IMR-90 (cell line): ENCODE measurements around the gene OGDHL. TPM values are rescaled to one million over a fixed set of nuclear protein-coding genes. Genes with fewer than 3 reads are reported as not detected.

Experiments
- ATAC-seq: fragments of 200-7000 bp; cut with Tn5 transposase; 2 replicates; pipeline ENCODE4 v1.9.1; 2020; ENCODE audit warnings: low read depth, mild to moderate bottlenecking, moderate library complexity
- BruUV-seq: library from RNA; stranded (reverse); fragments of 400-500 nt; replicated peaks from 2 replicates; lab custom pipeline; 2021; lab: Mats Ljungman, UMichigan
- CTCF ChIA-PET: fragments of 300-600 bp; formaldehyde crosslinking; extraction: SDS; loops from one replicate; lab custom pipeline; 2021; ENCODE audit warnings: antibody characterized with exemption; lab: Yijun Ruan, JAX
- POLR2A ChIA-PET: fragments of 300-600 bp; sonication (Branson Sonifier 250); formaldehyde crosslinking; loops from one replicate; lab custom pipeline; 2022; ENCODE audit warnings: antibody characterized with exemption; ENCODE audit not compliant: unreplicated experiment; lab: Charles Lee
- DNase-seq: peaks from one replicate; pipeline ENCODE4 v3.0.0; 2013
- H2AFZ ChIP-seq: replicated peaks from 2 replicates; pipeline ENCODE3; 2013; ENCODE audit warnings: low read length, mild to moderate bottlenecking; ENCODE audit not compliant: poor library complexity
- H2AK5ac ChIP-seq: 2 replicates; pipeline ENCODE4 v1.6.1; 2013; ENCODE audit warnings: low read depth, low read length, inconsistent platforms
- H2AK9ac ChIP-seq: replicated peaks from 2 replicates; pipeline ENCODE3; 2013; ENCODE audit warnings: mild to moderate bottlenecking, low read depth, low read length, moderate library complexity; ENCODE audit not compliant: poor library complexity
- H2BK120ac ChIP-seq: 2 replicates; pipeline ENCODE4 v1.6.1; 2013; ENCODE audit warnings: low read depth, low read length, inconsistent platforms
- H2BK15ac ChIP-seq: 3 replicates; pipeline ENCODE4 v1.6.1; 2013; ENCODE audit warnings: low read depth, low read length, inconsistent platforms
- H2BK20ac ChIP-seq: 2 replicates; pipeline ENCODE4 v1.6.1; 2013; ENCODE audit warnings: low read depth, mild to moderate bottlenecking, inconsistent platforms, low read length, moderate library complexity
- H2BK5ac ChIP-seq: 2 replicates; pipeline ENCODE4 v1.6.1; 2013; ENCODE audit warnings: mild to moderate bottlenecking, low read depth, low read length, inconsistent platforms; ENCODE audit not compliant: poor library complexity, severe bottlenecking
- H3K14ac ChIP-seq: replicated peaks from 2 replicates; pipeline ENCODE4 v1.6.1; 2013; ENCODE audit warnings: low read depth, low read length, inconsistent platforms
- H3K18ac ChIP-seq: 2 replicates; pipeline ENCODE4 v1.6.1; 2013; ENCODE audit warnings: low read depth, low read length, control low read depth
- H3K23ac ChIP-seq: 2 replicates; pipeline ENCODE4 v1.6.1; 2013; ENCODE audit warnings: low read depth, low read length, inconsistent platforms
- H3K27ac ChIP-seq: 2 replicates; pipeline ENCODE4 v1.5.1; 2013; ENCODE audit warnings: mild to moderate bottlenecking, control low read depth, low read length; ENCODE audit not compliant: insufficient read depth
- H3K27me3 ChIP-seq: 2 replicates; pipeline ENCODE4 v1.6.1; 2013; ENCODE audit warnings: low read length; ENCODE audit not compliant: control insufficient read depth, insufficient read depth
- H3K36me3 ChIP-seq: 2 replicates; pipeline ENCODE4 v1.6.1; 2013; ENCODE audit warnings: low read length, mixed read lengths; ENCODE audit not compliant: control insufficient read depth, insufficient read depth
- H3K4ac ChIP-seq: 2 replicates; pipeline ENCODE4 v1.6.1; 2013; ENCODE audit warnings: low read depth, low read length, inconsistent platforms
- H3K4me1 ChIP-seq: 2 replicates; pipeline ENCODE4 v1.6.1; 2013; ENCODE audit warnings: low read length, mixed read lengths; ENCODE audit not compliant: control insufficient read depth, insufficient read depth
- H3K4me2 ChIP-seq: 2 replicates; pipeline ENCODE4 v1.6.1; 2013; ENCODE audit warnings: low read depth, mild to moderate bottlenecking, control low read depth, low read length, moderate library complexity
- H3K4me3 ChIP-seq: 2 replicates; pipeline ENCODE4 v1.5.1; 2013; ENCODE audit warnings: low read depth, mild to moderate bottlenecking, control low read depth, low read length, moderate library complexity; ENCODE audit not compliant: insufficient read depth
- H3K56ac ChIP-seq: 2 replicates; pipeline ENCODE4 v1.6.1; 2013; ENCODE audit warnings: low read length, inconsistent platforms; ENCODE audit not compliant: insufficient read depth; ENCODE audit errors: extremely low read depth
- H3K79me1 ChIP-seq, 2 experiments: 2 replicates each; pipeline ENCODE4 v1.6.1; 2013; ENCODE audit warnings: low read length in 2 of 2, inconsistent platforms in 1 of 2, low read depth in 1 of 2
- H3K9ac ChIP-seq: 2 replicates; pipeline ENCODE4 v1.6.1; 2013; ENCODE audit warnings: low read depth, low read length, control low read depth
- H3K9me1 ChIP-seq: 2 replicates; pipeline ENCODE4 v1.6.1; 2013; ENCODE audit warnings: low read length, inconsistent platforms; ENCODE audit not compliant: insufficient read depth
- H3K9me3 ChIP-seq: 2 replicates; pipeline ENCODE4 v1.6.1; 2013; ENCODE audit warnings: low read length; ENCODE audit not compliant: control insufficient read depth, insufficient read depth
- H4K20me1 ChIP-seq: 2 replicates; pipeline ENCODE4 v1.6.1; 2013; ENCODE audit warnings: low read length, inconsistent platforms; ENCODE audit not compliant: insufficient read depth
- H4K5ac ChIP-seq: 2 replicates; pipeline ENCODE4 v1.6.1; 2013; ENCODE audit warnings: mild to moderate bottlenecking, low read depth, low read length, control low read depth
- H4K8ac ChIP-seq, 2 experiments: 2 replicates each; pipeline ENCODE4 v1.6.1; 2013; ENCODE audit warnings: low read depth in 2 of 2, low read length in 2 of 2, control low read depth in 1 of 2, inconsistent platforms in 1 of 2
- H4K91ac ChIP-seq: 2 replicates; pipeline ENCODE4 v1.6.1; 2013; ENCODE audit warnings: low read depth, low read length, inconsistent platforms; ENCODE audit not compliant: insufficient read depth
- BHLHE40 ChIP-seq: fragments of 150-350 bp; IDR thresholded peaks from 2 replicates; pipeline ENCODE4 v1.6.1; 2016; ENCODE audit warnings: mild to moderate bottlenecking, low read depth, low read length
- CEBPB ChIP-seq: IDR thresholded peaks from 2 replicates; pipeline ENCODE4 v1.6.1; 2012; ENCODE audit warnings: low read depth, low read length, improper control_type of control experiment
- CHD1 ChIP-seq: IDR thresholded peaks from 2 replicates; pipeline ENCODE4 v1.6.1; 2012; ENCODE audit warnings: low read depth, low read length, improper control_type of control experiment
- CTCF ChIP-seq: conservative IDR thresholded peaks from 2 replicates; pipeline ENCODE4 v1.5.1; 2012; ENCODE audit warnings: mild to moderate bottlenecking, low read depth, low read length, improper control_type of control experiment
- ELK1 ChIP-seq: fragments of 150-350 bp; IDR thresholded peaks from 2 replicates; pipeline ENCODE4 v1.6.1; 2016; ENCODE audit warnings: low read depth, mild to moderate bottlenecking, low read length, moderate library complexity, borderline replicate concordance
- FOS ChIP-seq: fragments of 150-350 bp; IDR thresholded peaks from 2 replicates; pipeline ENCODE4 v1.6.1; 2016; ENCODE audit warnings: low read depth, low read length
- MAFK ChIP-seq: IDR thresholded peaks from 2 replicates; pipeline ENCODE4 v1.6.1; 2012; ENCODE audit warnings: low read depth, low read length, improper control_type of control experiment
- MAZ ChIP-seq: IDR thresholded peaks from 2 replicates; pipeline ENCODE4 v1.6.1; 2012; ENCODE audit warnings: low read depth, mild to moderate bottlenecking, low read length, improper control_type of control experiment, moderate library complexity, borderline replicate concordance
- NFE2L2 ChIP-seq: fragments of 150-350 bp; IDR thresholded peaks from 2 replicates; pipeline ENCODE4 v1.6.1; 2016; ENCODE audit warnings: low read depth, mild to moderate bottlenecking, low read length
- POLR2A ChIP-seq: IDR thresholded peaks from 2 replicates; pipeline ENCODE4 v1.6.1; 2012; ENCODE audit warnings: mild to moderate bottlenecking, low read depth, low read length
- RAD21 ChIP-seq: IDR thresholded peaks from 2 replicates; pipeline ENCODE4 v1.6.1; 2012; ENCODE audit warnings: low read length, improper control_type of control experiment
- RFX5 ChIP-seq: IDR thresholded peaks from 2 replicates; pipeline ENCODE4 v1.8.0; 2012; ENCODE audit warnings: low read depth, mild to moderate bottlenecking, low read length, moderate library complexity
- SMC3 ChIP-seq: fragments of 150-350 bp; IDR thresholded peaks from 2 replicates; pipeline ENCODE4 v1.6.1; 2016; ENCODE audit warnings: low read depth, mild to moderate bottlenecking, antibody characterized with exemption, low read length, moderate library complexity
- USF2 ChIP-seq: fragments of 150-350 bp; IDR thresholded peaks from 2 replicates; pipeline ENCODE4 v1.6.1; 2017; ENCODE audit warnings: mild to moderate bottlenecking, antibody characterized with exemption, low read length, low read depth
- WGBS, 2 experiments: methylation state at CpG; one replicate each; pipeline versions ENCODE4 v1.1.5 to v1.1.7; 2013; ENCODE audit warnings: missing lambda C conversion rate in 2 of 2; ENCODE audit not compliant: insufficient read length in 1 of 2; ENCODE audit errors: extremely low coverage in 2 of 2; 5-methylcytosine and 5-hydroxymethylcytosine counted together
- dilution Hi-C: fragments of 300-500 bp; cut with HindIII; formaldehyde crosslinking; loops from one replicate; pipeline ENCODE4 v1.14.3; 2018; ENCODE audit warnings: low sequenced_read_pairs; ENCODE audit not compliant: unreplicated experiment
- in situ Hi-C: fragments of 300-500 bp; cut with MboI; formaldehyde crosslinking; loops from 3 replicates; pipeline ENCODE4 v1.14.3; 2019; ENCODE audit warnings: low sequenced_read_pairs, inconsistent platforms, mixed read lengths
- intact Hi-C: fragments of 100-400 bp; cut with micrococcal nuclease; formaldehyde crosslinking; loops from 2 replicates; pipeline ENCODE4 v1.10.0; 2022
- polyA plus RNA-seq, 3 experiments: library from polyadenylated mRNA; depleted of rRNA; stranded (reverse); fragments of >200 nt; gene quantifications; 2 replicates each; pipeline ENCODE4 v1.2.3, GENCODE V29; 2012; ENCODE audit warnings: low replicate concordance in 1 of 3
- total RNA-seq: library from RNA; depleted of rRNA; stranded (reverse); fragments of >200 nt; gene quantifications from 2 replicates; pipeline ENCODE4 v1.2.3, GENCODE V29; 2012

Gene OGDHL
- total and polyA plus RNA-seq, 2 of the 4 experiments (the other 2 are of a cell fraction) = 0.18 to 0.27 TPM

GRCh38 chr10:49750546-49750945 lies 11.6 kb downstream of the OGDHL start:
- Histone ChIP-seq H3K9me3 (no peaks in the 10 kb centered on the region), H3K4me3 (no peak overlapping the region), H3K9me1 (no peaks in the 10 kb centered on the region), H3K14ac (no peak overlapping the region), H2BK15ac (no peak overlapping the region), H3K27me3 (peaks cover 4% of the 10 kb centered on the region), H3K18ac (no peak overlapping the region), H3K4me1 (no peaks in the 10 kb centered on the region), H3K79me1 (no peaks in the 10 kb centered on the region), H4K5ac (no peak overlapping the region), H4K91ac (no peak overlapping the region), H3K4me2 (no peak overlapping the region), H3K9ac (no peak overlapping the region), H3K56ac (no peak overlapping the region), H4K20me1 (no peaks in the 10 kb centered on the region), H2BK5ac (no peak overlapping the region), H2AFZ (no peak overlapping the region), H4K8ac (no peak overlapping the region), H2BK120ac (no peak overlapping the region), H2AK5ac (no peak overlapping the region), H2BK20ac (no peak overlapping the region), H3K36me3 (no peaks in the 10 kb centered on the region), H3K4ac (no peak overlapping the region), H3K23ac (no peak overlapping the region), H3K27ac (no peak overlapping the region), H2AK9ac (no peak overlapping the region)
- ChIA-PET POLR2A (no interaction called here), CTCF (no interaction called here)
- no TSS peak for BruUV-seq
- intact Hi-C loops (no loop called here), in situ Hi-C loops (no loop called here), dilution Hi-C loops (no loop called here)
- 80% methylated on average over 1 of the region's 9 CpGs; no CpG with 5 or more reads in 1 of the 2 experiments for WGBS, 2 experiments
- ATAC-seq (no peak), DNase-seq (no peak)
- TF ChIP-seq MAZ = no peak
- TF ChIP-seq CEBPB = no peak
- TF ChIP-seq NFE2L2 = no peak
- TF ChIP-seq RFX5 = no peak
- no peak for TF ChIP-seq USF2
- TF ChIP-seq BHLHE40 = no peak
- no peak for TF ChIP-seq MAFK
- no peak for TF ChIP-seq SMC3
- no peak for TF ChIP-seq FOS
- TF ChIP-seq POLR2A = no peak
- TF ChIP-seq RAD21 = no peak
- TF ChIP-seq CTCF = no peak
- TF ChIP-seq ELK1 = no peak
- TF ChIP-seq CHD1 = no peak
